GM20000 (cell line): ENCODE results near the gene DRG2.

Source experiments
- DNase-seq: peaks from one replicate; pipeline ENCODE4 v3.0.0; 2012; ENCODE audit warnings: low spot score
- CTCF ChIP-seq: IDR thresholded peaks from 2 replicates; pipeline ENCODE4 v1.5.1; 2012; ENCODE audit warnings: mild to moderate bottlenecking, control low read depth; ENCODE audit errors: extremely low read depth, missing control alignments

Gene DRG2

GRCh38 chr17:18116078-18116477, 28.3 kb downstream of the DRG2 start:
- no peak for TF ChIP-seq CTCF

GRCh38 chr17:18117533-18117932, 29.8 kb downstream of the DRG2 start:
- no peak for DNase-seq
- no peak for TF ChIP-seq CTCF

More at GRCh38 chr17:18116078-18116477, 28.3 kb downstream of the DRG2 start:
- no peak for DNase-seq

DNA sequence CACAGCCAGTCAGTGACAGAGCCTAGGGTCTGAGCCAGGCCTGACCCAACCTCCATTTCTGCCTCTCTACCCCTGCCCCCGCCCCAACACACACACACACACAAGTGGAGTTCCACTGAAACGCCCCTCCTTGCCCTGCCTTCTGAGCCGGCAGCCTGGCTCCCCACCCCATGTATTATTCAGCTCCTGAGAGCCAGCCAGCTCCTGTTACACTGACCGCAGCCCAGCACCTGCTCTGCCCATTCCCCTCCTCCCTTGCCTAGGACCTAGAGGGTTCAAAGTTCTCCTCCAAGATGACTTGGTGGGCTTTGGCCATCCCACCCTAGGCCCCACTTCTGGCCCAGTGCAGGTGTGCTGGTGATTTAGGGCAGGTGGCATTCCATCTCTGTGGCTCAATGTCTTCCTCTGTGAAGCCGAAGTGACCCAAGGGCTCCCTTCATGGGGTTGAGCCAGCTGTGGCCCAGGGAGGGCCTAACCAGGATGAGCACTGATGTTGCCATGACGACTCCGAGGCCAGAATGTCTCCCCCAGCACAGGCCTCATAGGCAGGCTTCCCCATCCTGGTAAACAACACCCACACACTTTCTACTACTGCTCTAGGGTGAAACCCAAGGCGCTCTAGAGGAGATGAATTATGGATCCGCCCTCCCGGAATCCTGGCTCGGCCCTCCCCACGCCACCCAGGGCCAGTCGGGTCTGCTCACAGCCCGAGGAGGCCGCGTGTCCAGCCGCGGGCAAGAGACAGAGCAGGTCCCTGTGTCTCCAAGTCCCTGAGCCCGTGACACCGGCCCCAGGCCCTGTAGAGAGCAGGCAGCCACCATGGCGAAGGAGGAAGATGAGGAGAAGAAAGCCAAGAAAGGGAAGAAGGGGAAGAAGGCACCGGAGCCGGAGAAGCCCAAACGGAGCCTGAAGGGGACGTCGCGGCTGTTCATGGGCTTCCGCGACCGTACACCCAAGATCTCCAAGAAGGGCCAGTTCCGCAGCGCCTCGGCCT, 30.5 kb downstream of the DRG2 start:
- DNase-seq = no peak

DNA sequence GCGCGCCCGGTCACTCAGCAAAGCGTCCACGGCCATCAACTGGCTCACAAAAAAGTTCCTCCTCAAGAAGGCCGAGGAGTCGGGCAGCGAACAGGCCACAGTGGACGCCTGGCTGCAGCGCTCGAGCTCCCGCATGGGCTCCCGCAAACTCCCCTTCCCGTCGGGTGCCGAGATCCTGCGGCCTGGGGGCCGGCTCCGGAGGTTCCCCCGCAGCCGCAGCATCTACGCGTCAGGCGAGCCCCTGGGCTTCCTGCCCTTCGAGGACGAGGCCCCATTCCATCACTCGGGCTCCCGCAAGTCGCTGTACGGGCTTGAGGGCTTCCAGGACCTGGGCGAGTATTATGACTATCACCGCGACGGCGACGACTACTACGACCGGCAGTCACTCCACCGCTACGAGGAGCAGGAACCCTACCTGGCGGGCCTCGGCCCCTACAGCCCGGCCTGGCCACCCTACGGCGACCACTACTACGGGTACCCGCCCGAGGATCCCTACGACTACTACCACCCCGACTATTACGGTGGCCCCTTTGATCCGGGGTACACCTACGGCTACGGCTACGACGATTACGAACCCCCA, 31.5 kb downstream of the DRG2 start:
- no peak for DNase-seq
- no peak for TF ChIP-seq CTCF

More for the DNA sequence above, 30.5 kb downstream of the DRG2 start:
- no peak for TF ChIP-seq CTCF

- no peak for DNase-seq
- TF ChIP-seq CTCF = no peak
Measured at GRCh38 chr17:18119938-18120337, 32.2 kb downstream of the DRG2 start.

DNA sequence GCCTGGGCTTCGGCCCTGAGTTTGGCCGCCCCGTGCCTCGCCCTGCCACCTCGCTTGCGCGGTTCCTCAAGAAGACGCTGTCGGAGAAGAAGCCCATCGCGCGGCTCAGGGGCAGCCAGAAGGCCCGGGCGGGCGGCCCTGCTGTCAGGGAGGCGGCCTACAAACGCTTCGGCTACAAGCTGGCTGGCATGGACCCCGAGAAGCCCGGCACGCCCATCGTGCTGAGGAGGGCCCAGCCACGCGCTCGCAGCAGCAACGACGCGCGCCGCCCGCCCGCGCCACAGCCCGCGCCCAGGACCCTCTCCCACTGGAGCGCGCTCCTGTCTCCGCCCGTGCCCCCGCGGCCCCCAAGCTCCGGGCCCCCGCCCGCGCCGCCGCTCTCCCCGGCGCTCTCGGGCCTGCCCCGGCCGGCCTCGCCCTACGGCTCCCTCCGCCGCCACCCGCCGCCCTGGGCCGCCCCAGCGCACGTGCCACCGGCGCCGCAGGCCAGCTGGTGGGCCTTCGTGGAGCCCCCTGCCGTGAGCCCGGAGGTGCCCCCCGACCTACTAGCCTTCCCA, 32.8 kb downstream of the DRG2 start:
- no peak for DNase-seq
- TF ChIP-seq CTCF = no peak
